ENCODE data around the gene PRKN. TPM values are rescaled to one million over a fixed set of nuclear protein-coding genes. Genes with fewer than 3 reads are reported as not detected.

The PRKN gene
- total RNA-seq, 2 donors from 2014 or later = 3.3 to 4.8 TPM

- no peaks in the 10 kb centered on the region for H3K9me3 Mint-ChIP-seq
- Histone ChIP-seq H3K4me1 (ENCODE audit: control insufficient read depth, insufficient read depth, low read length) (no peaks in the 10 kb centered on the region), H3K9ac (ENCODE audit: extremely low read depth, low read length, poor library complexity, severe bottlenecking) (no peak overlapping the region), H3K27me3 (ENCODE audit: control insufficient read depth, insufficient read depth, low read length, poor library complexity, severe bottlenecking) (no peaks in the 10 kb centered on the region), H3K27ac (ENCODE audit: low read depth, low read length) (no peak overlapping the region), H3K4me3 (ENCODE audit: low read length) (no peak overlapping the region), H3K9me3 (ENCODE audit: control insufficient read depth, low read length) (no peaks in the 10 kb centered on the region), H3K36me3 (ENCODE audit: control insufficient read depth, insufficient read depth, low read length) (no peaks in the 10 kb centered on the region)
- DNase-seq = no peak
- no peak overlapping the region for H3K4me3 Mint-ChIP-seq
- no peak for TF ChIP-seq CTCF (conservative IDR thresholded peaks at IDR 0.05)
- H3K36me3 Mint-ChIP-seq (ENCODE audit: low read depth) = no peaks in the 10 kb centered on the region
- no peak overlapping the region for H3K27ac Mint-ChIP-seq
- 90 to 100% methylated on average over 3 to 4 of the region's 4 CpGs for WGBS, 2 experiments (ENCODE audit: insufficient coverage in 1 of 2, insufficient read length in 1 of 2)
- no peaks in the 10 kb centered on the region for H3K27me3 Mint-ChIP-seq (ENCODE audit: insufficient read depth)
- peaks cover 3% of the 10 kb centered on the region for H3K4me1 Mint-ChIP-seq
Measured at GRCh38 chr6:161686655-161687054, 1040.9 kb downstream of the PRKN start.

GRCh38 chr6:161684731-161685475, 1042.7 kb downstream of the PRKN start:
- TF ChIP-seq CTCF (conservative IDR thresholded peaks at IDR 0.05) = no peak
- no peaks in the 10 kb centered on the region for H3K27me3 Mint-ChIP-seq (ENCODE audit: insufficient read depth)
- no peaks in the 10 kb centered on the region for H3K36me3 ChIP-seq (ENCODE audit: control insufficient read depth, insufficient read depth, low read length)
- H3K9me3 ChIP-seq (ENCODE audit: control insufficient read depth, low read length) = no peaks in the 10 kb centered on the region
- H3K9me3 Mint-ChIP-seq = no peaks in the 10 kb centered on the region
- H3K4me3 Mint-ChIP-seq = no peak overlapping the region
- no peak overlapping the region for H3K9ac ChIP-seq (ENCODE audit: extremely low read depth, low read length, poor library complexity, severe bottlenecking)
- H3K36me3 Mint-ChIP-seq (ENCODE audit: low read depth) = no peaks in the 10 kb centered on the region
- 86 to 88% methylated on average over 4 to 5 of the region's 6 CpGs for WGBS, 2 experiments (ENCODE audit: insufficient coverage in 1 of 2, insufficient read length in 1 of 2)
- H3K27me3 ChIP-seq (ENCODE audit: control insufficient read depth, insufficient read depth, low read length, poor library complexity, severe bottlenecking) = no peaks in the 10 kb centered on the region
- H3K4me3 ChIP-seq (ENCODE audit: low read length) = no peak overlapping the region
- peaks cover 3% of the 10 kb centered on the region for H3K4me1 Mint-ChIP-seq
- no peak overlapping the region for H3K27ac Mint-ChIP-seq
- H3K27ac ChIP-seq (ENCODE audit: low read depth, low read length) = no peak overlapping the region
- DNase-seq = no peak
- H3K4me1 ChIP-seq (ENCODE audit: control insufficient read depth, insufficient read depth, low read length) = no peaks in the 10 kb centered on the region

GRCh38 chr6:161683400-161683799, 1044.2 kb downstream of the PRKN start:
- no peak overlapping the region for H3K4me3 Mint-ChIP-seq
- no peaks in the 10 kb centered on the region for H3K9me3 Mint-ChIP-seq
- peaks cover 5% of the 10 kb centered on the region for H3K4me1 Mint-ChIP-seq
- H3K36me3 Mint-ChIP-seq (ENCODE audit: low read depth) = no peaks in the 10 kb centered on the region
- Histone ChIP-seq H3K27me3 (ENCODE audit: control insufficient read depth, insufficient read depth, low read length, poor library complexity, severe bottlenecking) (no peaks in the 10 kb centered on the region), H3K9ac (ENCODE audit: extremely low read depth, low read length, poor library complexity, severe bottlenecking) (no peak overlapping the region), H3K4me3 (ENCODE audit: low read length) (no peak overlapping the region), H3K36me3 (ENCODE audit: control insufficient read depth, insufficient read depth, low read length) (no peaks in the 10 kb centered on the region), H3K4me1 (ENCODE audit: control insufficient read depth, insufficient read depth, low read length) (no peaks in the 10 kb centered on the region), H3K27ac (ENCODE audit: low read depth, low read length) (no peak overlapping the region), H3K9me3 (ENCODE audit: control insufficient read depth, low read length) (no peaks in the 10 kb centered on the region)
- no peak overlapping the region for H3K27ac Mint-ChIP-seq
- H3K27me3 Mint-ChIP-seq (ENCODE audit: insufficient read depth) = no peaks in the 10 kb centered on the region
- TF ChIP-seq CTCF (conservative IDR thresholded peaks at IDR 0.05) = no peak
- WGBS, 2 experiments (ENCODE audit: insufficient coverage in 1 of 2, insufficient read length in 1 of 2) = 94 to 100% methylated on average over 2 to 5 of the region's 5 CpGs
- no peak for DNase-seq

Data from endodermal cell (in vitro differentiated cells).